GM19240 (cell line): ENCODE measurements around the gene NR6A1.
"Not testable (repeated sequence)": the region's sequence is repeated elsewhere in the genome, so short reads cannot be mapped to it uniquely, and the experiment has no call there.

Experiments
- DNase-seq: peaks from one replicate; pipeline ENCODE4 v3.0.0; 2011; ENCODE audit warnings: low spot score; ENCODE audit not compliant: insufficient read length

Gene NR6A1

GRCh38 chr9:124761710-124762109 is 9.4 kb downstream of the NR6A1 start:
- no peak for DNase-seq

- DNase-seq, result no peak
Measured at GRCh38 chr9:124761196-124761595, 9.9 kb downstream of the NR6A1 start.

- no peak for DNase-seq
Measured at GRCh38 chr9:124760719-124761118, 10.4 kb downstream of the NR6A1 start.

GRCh38 chr9:124759327-124759726 is 11.8 kb downstream of the NR6A1 start:
- no peak for DNase-seq

GRCh38 chr9:124758691-124759090 is 12.4 kb downstream of the NR6A1 start:
- no peak for DNase-seq

- no peak for DNase-seq
Measured at GRCh38 chr9:124758061-124758460, 13.1 kb downstream of the NR6A1 start.

GRCh38 chr9:124757616-124758015 is 13.5 kb downstream of the NR6A1 start:
- DNase-seq, result no peak

- no peak for DNase-seq
Measured at GRCh38 chr9:124756011-124756410, 15.1 kb downstream of the NR6A1 start.

- DNase-seq, result no peak
Measured at GRCh38 chr9:124755061-124755460, 16.1 kb downstream of the NR6A1 start.

GRCh38 chr9:124754289-124754688 is 16.8 kb downstream of the NR6A1 start:
- no peak for DNase-seq

GRCh38 chr9:124752967-124753366 is 18.1 kb downstream of the NR6A1 start:
- no peak for DNase-seq

GRCh38 chr9:124749781-124750180 is 21.3 kb downstream of the NR6A1 start:
- DNase-seq, result no peak

- no peak for DNase-seq
Measured at GRCh38 chr9:124749284-124749683, 21.8 kb downstream of the NR6A1 start.

GRCh38 chr9:124747065-124747464 is 24.0 kb downstream of the NR6A1 start:
- no peak for DNase-seq

- DNase-seq, result no peak
Measured at GRCh38 chr9:124743686-124744348, 27.3 kb downstream of the NR6A1 start.

GRCh38 chr9:124742940-124743339 is 28.2 kb downstream of the NR6A1 start:
- no peak for DNase-seq

- no peak for DNase-seq
Measured at GRCh38 chr9:124741662-124742061, 29.4 kb downstream of the NR6A1 start.

- DNase-seq, result no peak
Measured at GRCh38 chr9:124741149-124741548, 30.0 kb downstream of the NR6A1 start.

- no peak for DNase-seq
Measured at GRCh38 chr9:124739360-124739759, 31.8 kb downstream of the NR6A1 start.

- not testable (repeated sequence) for DNase-seq
Measured at GRCh38 chr9:124738075-124738474, 33.0 kb downstream of the NR6A1 start.

- DNase-seq, result no peak
Measured at GRCh38 chr9:124735121-124735520, 36.0 kb downstream of the NR6A1 start.

GRCh38 chr9:124734741-124735083 is 36.4 kb downstream of the NR6A1 start:
- DNase-seq, result not testable (repeated sequence)

GRCh38 chr9:124733964-124734740 is 37.0 kb downstream of the NR6A1 start:
- DNase-seq, result no peak
